Peyer's patch (tissue), 4 donors: ENCODE data around the gene LEMD1.

Source experiments
- CTCF ChIP-seq, 6 experiments: fragments of 450-650 bp in 4 of 6; fragments of 200-600 bp in 2 of 6; sonication (generic) in 1 of 6; IDR thresholded peaks; one replicate each; pipeline ENCODE4 v1.5.1; 2017 to 2019; ENCODE audit warnings: antibody characterized with exemption in 6 of 6, mild to moderate bottlenecking in 3 of 6, moderate library complexity in 1 of 6
- POLR2A ChIP-seq, 2 donors: fragments of 450-650 bp; IDR thresholded peaks; one replicate each; pipeline ENCODE4 v1.5.1; 2017; ENCODE audit warnings: antibody characterized with exemption in 2 of 2, mild to moderate bottlenecking in 2 of 2, moderate library complexity in 2 of 2

GRCh38 chr1:205417870-205418635, 3.8 kb downstream of the LEMD1 start:
- TF ChIP-seq CTCF (IDR thresholded peaks at IDR 0.05): no peak
- no peak for TF ChIP-seq POLR2A (IDR thresholded peaks at IDR 0.05)
